Choroid plexus epithelial cell (primary cell): ENCODE measurements around the gene MACROH2A1.

Experiments
- DNase-seq: peaks from one replicate; pipeline ENCODE4 v3.0.0-alpha.2; 2010; ENCODE audit warnings: low read depth
- H3K4me3 ChIP-seq: 2 replicates; pipeline ENCODE4 v1.5.1; 2011; ENCODE audit warnings: low read depth, mild to moderate bottlenecking, control low read depth, low read length, moderate library complexity
- CTCF ChIP-seq: conservative IDR thresholded peaks from 2 replicates; pipeline ENCODE4 v1.5.1; 2011; ENCODE audit warnings: low read depth, mild to moderate bottlenecking, control low read depth, inconsistent platforms, low read length, moderate library complexity

MACROH2A1 gene

GRCh38 chr5:135319458-135319857 is 79.6 kb downstream of the MACROH2A1 start:
- no peak for DNase-seq
- no peak for TF ChIP-seq CTCF
- H3K4me3 ChIP-seq = no peak overlapping the region

- DNase-seq = no peak
- H3K4me3 ChIP-seq = no peak overlapping the region
- TF ChIP-seq CTCF = no peak
Measured at GRCh38 chr5:135318924-135319323, 80.1 kb downstream of the MACROH2A1 start.

GRCh38 chr5:135318037-135318436 is 81.0 kb downstream of the MACROH2A1 start:
- H3K4me3 ChIP-seq = no peak overlapping the region
- no peak for DNase-seq
- no peak for TF ChIP-seq CTCF

GRCh38 chr5:135317286-135317685 is 81.7 kb downstream of the MACROH2A1 start:
- no peak for DNase-seq
- no peak overlapping the region for H3K4me3 ChIP-seq
- no peak for TF ChIP-seq CTCF

- DNase-seq = no peak
- no peak for TF ChIP-seq CTCF
Measured at GRCh38 chr5:135315386-135315785, 83.6 kb downstream of the MACROH2A1 start.

GRCh38 chr5:135313946-135314345 is 85.1 kb downstream of the MACROH2A1 start:
- no peak for TF ChIP-seq CTCF
- no peak overlapping the region for H3K4me3 ChIP-seq
- DNase-seq = no peak

More at GRCh38 chr5:135315386-135315785, 83.6 kb downstream of the MACROH2A1 start:
- no peak overlapping the region for H3K4me3 ChIP-seq

- TF ChIP-seq CTCF = no peak
- no peak for DNase-seq
- no peak overlapping the region for H3K4me3 ChIP-seq
Measured at GRCh38 chr5:135313405-135313804, 85.6 kb downstream of the MACROH2A1 start.
